RWPE2 (cell line): ENCODE measurements around the gene PUSL1.

Experiments
- ATAC-seq: fragments of 200-7000 bp; cut with Tn5 transposase; 3 replicates; pipeline ENCODE4 v1.9.1; 2021; ENCODE audit warnings: low read depth
- DNase-seq: peaks from one replicate; pipeline ENCODE4 v3.0.0-alpha.2; 2020; ENCODE audit warnings: low spot score
- H3K27ac ChIP-seq: fragments of 450-650 bp; 2 replicates; pipeline ENCODE4 v1.5.1; 2017; ENCODE audit warnings: mild to moderate bottlenecking; ENCODE audit not compliant: poor library complexity, severe bottlenecking
- H3K27me3 ChIP-seq: fragments of 250-450 bp; sonication (Bioruptor Pico); 2 replicates; pipeline ENCODE4 v1.5.1; 2021; ENCODE audit warnings: mild to moderate bottlenecking, moderate library complexity; ENCODE audit not compliant: insufficient read depth, poor library complexity, severe bottlenecking
- H3K36me3 ChIP-seq: fragments of 250-450 bp; sonication (Bioruptor Pico); 2 replicates; pipeline ENCODE4 v1.5.1; 2020; ENCODE audit warnings: low read depth, mild to moderate bottlenecking, moderate library complexity
- H3K4me1 ChIP-seq: fragments of 250-450 bp; sonication (Bioruptor Pico); 2 replicates; pipeline ENCODE4 v1.5.1; 2021; ENCODE audit warnings: mild to moderate bottlenecking, moderate library complexity; ENCODE audit not compliant: insufficient read depth, poor library complexity, severe bottlenecking
- H3K4me3 ChIP-seq: fragments of 250-450 bp; sonication (Bioruptor Pico); 2 replicates; pipeline ENCODE4 v1.5.1; 2021; ENCODE audit warnings: mild to moderate bottlenecking, moderate library complexity; ENCODE audit not compliant: severe bottlenecking
- H3K9me3 ChIP-seq: fragments of 250-450 bp; sonication (Bioruptor Pico); 2 replicates; pipeline ENCODE4 v1.5.1; 2021; ENCODE audit warnings: mild to moderate bottlenecking, moderate library complexity; ENCODE audit not compliant: severe bottlenecking
- TF ChIP-seq, protein P1 (sequence below): fragments of 450-650 bp; IDR thresholded peaks from one replicate; pipeline ENCODE4 v1.5.1; 2017; ENCODE audit warnings: mild to moderate bottlenecking, moderate library complexity; ENCODE audit not compliant: poor library complexity, severe bottlenecking

PUSL1 gene

DNA sequence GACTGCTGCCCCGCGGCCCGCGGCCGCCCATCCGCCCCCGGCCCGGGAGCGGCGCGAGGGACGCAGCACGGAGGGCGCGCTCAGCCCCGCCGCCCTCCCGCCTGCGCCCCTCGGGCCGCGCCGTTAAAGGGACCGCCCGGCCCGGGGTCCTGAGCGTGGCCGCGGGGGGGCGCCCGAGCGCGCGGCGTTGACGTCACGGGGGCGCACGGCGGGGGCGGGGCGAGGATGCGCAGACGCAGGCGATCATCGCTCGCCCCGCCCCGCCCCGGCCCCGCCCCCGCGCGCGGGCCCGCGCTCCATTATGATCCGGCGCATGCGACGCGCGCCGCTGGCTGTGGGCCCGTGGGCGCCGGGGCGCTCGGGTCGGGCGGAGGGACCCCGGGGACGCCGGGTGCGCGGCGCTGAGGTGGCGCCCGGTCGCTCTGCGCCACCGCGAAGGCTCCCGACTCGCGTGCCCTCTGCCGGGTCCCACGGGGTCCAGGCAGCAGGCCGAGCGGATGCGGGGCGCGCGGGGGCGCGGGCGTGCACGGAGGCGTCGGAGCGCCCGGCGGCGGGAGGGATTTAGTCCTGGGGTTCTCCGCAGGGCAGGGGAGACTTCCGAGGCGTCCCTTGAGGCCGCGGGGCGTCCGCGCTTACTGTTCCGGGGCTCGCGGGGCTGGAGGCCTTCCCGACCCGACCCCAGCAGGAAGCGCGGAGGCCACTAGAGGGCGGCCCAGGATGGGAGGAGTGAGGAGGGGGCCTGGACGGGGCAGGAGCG, 41.0 kb downstream of the PUSL1 start, which contains the start of gene DVL1:
DVL1 (minus strand) TSS at position 163 of the 757 bp plus-strand sequence. CDS start 353 bp downstream, outside the sequence.
- H3K4me3 ChIP-seq, result peak within 1 kb of the TSS; percentile 90
- H3K36me3 ChIP-seq, result no peaks in the 10 kb centered on the region
- peaks cover 23% of the 10 kb centered on the region for H3K4me1 ChIP-seq
- H3K27ac ChIP-seq, result peak within 1 kb of the TSS; percentile 98
- ATAC-seq, result no peak
- TF ChIP-seq, protein P1, sequence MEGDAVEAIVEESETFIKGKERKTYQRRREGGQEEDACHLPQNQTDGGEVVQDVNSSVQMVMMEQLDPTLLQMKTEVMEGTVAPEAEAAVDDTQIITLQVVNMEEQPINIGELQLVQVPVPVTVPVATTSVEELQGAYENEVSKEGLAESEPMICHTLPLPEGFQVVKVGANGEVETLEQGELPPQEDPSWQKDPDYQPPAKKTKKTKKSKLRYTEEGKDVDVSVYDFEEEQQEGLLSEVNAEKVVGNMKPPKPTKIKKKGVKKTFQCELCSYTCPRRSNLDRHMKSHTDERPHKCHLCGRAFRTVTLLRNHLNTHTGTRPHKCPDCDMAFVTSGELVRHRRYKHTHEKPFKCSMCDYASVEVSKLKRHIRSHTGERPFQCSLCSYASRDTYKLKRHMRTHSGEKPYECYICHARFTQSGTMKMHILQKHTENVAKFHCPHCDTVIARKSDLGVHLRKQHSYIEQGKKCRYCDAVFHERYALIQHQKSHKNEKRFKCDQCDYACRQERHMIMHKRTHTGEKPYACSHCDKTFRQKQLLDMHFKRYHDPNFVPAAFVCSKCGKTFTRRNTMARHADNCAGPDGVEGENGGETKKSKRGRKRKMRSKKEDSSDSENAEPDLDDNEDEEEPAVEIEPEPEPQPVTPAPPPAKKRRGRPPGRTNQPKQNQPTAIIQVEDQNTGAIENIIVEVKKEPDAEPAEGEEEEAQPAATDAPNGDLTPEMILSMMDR, result peak; percentile 63
- no peak for DNase-seq
- H3K27me3 ChIP-seq, result no peaks in the 10 kb centered on the region
- H3K9me3 ChIP-seq, result no peaks in the 10 kb centered on the region

DNA sequence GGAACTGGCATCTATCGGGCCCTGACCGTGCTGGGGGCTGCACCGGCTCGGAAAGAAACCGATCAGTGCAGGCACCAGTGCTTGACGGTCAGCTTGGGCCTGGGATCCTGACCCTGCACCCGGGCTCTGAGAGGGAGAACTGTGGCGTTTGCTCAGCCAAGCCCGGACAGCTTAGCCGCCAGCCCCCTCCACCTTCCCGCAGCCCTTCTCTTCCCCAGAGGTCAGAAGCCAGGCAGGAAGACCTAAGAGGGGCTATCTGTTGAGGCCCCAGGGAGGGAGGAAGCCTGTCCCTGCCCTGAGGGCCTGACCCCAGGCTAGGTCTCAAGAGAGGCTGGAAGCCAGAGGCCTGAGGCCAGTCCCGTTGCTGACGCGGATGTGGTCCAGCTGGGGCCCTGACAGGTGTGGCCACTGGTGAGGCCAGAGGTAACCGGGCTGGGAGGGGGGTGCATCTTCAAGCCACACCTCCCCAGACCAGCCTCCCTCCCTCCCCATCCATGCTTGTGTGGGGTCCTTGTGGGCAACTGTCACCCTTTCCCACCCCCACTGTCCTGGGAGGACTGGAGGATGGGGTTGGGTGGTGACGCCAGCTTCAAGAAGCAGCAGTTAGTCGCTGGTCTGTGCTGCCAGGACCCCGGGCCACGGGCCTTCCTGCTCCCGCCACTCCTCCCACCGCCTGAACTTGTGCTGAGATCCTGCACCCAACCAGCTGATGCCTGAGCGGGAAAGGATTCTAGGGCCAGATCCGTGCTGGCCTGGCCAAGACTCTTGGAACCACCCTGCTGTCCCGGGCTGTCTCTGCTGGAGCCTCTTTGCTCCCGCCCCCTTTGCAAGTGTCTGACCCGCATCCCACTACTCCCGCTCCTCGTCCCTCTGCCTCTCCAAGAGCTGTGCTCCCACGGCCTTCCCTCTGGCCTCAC, 43.4 kb downstream of the PUSL1 start:
- peaks cover 4% of the 10 kb centered on the region for H3K4me1 ChIP-seq
- ATAC-seq (peak; percentile 16; the same call in 1 of the 3 replicates), DNase-seq (peak; percentile 78)
- TF ChIP-seq, protein P1, result no peak
- H3K27me3 ChIP-seq, result no peaks in the 10 kb centered on the region
- peak overlapping the region; percentile 21 for H3K27ac ChIP-seq
- H3K36me3 ChIP-seq, result no peaks in the 10 kb centered on the region
- H3K9me3 ChIP-seq, result no peaks in the 10 kb centered on the region
- no peak overlapping the region for H3K4me3 ChIP-seq

DNA sequence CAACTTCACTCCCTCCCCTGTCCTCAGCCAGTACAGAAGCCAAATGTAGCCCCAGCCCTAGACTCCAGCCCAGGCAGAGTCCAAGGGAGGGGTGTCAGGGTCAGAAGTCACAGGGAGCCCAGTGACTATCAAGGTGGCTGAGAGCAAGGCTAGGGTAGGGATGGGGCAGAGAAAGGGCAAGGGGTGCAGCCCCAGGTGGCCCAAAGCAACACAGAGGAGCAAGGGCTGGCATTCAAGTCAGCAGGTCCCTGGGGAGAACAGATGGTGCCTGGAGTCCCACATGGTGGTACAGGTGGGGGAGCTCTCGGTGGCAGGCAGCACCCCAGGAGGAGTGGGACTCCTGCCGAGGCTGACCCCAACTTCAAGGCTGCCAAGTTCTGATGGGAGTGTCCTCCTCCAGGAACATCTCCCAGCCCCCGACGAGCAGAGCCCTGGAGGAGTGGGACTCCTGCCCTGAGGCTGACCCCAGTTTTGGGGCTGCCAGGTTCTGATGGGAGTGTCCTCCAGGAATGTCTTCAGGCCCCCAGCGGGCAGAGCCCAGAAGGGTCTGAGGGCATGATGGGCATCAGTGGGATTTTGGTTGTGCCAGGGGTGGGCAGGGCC, 44.5 kb downstream of the PUSL1 start:
- H3K27me3 ChIP-seq, result no peaks in the 10 kb centered on the region
- H3K36me3 ChIP-seq, result no peaks in the 10 kb centered on the region
- no peak overlapping the region for H3K4me3 ChIP-seq
- peak overlapping the region; percentile 21 for H3K27ac ChIP-seq
- ATAC-seq (no peak), DNase-seq (peak; percentile 60)
- TF ChIP-seq, protein P1, result no peak
- no peaks in the 10 kb centered on the region for H3K9me3 ChIP-seq
- H3K4me1 ChIP-seq, result peaks cover 4% of the 10 kb centered on the region

DNA sequence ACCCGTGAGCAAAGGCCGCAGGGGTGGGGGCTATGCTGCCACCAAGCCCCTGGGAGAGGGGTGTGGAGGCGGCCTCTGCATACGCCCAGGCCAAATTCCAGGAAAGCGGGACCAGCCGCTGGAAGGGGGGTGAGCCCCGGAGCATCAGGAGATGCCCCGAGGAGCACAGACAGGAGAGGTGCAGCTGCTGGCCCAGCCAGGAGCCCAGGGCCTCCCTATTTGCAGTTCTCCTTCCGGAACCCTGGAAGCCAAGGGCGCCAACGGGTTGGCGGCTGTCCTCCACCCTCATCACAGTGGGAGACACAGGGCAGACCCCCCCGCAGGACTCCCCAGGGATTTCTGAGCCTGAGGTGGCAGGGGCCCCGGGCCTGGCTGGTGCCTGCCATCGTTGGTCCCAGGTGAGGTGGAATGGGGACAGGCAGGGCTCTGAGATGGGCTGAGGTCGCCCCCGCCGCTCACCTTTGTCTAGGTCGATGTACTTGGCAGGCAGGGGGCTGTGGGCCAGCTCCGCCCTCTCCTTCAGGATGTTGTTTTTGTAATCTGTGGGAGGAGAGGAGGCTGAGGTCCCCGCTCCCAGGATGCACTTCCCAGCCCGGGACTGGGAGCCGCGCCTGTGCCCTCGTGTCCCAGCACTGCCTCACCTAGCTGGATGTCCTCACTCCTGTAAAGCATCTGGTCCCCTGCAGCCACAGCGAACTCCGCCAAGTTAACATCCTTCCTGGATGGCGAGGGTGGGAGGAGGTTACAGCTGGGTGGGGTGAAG, 45.2 kb downstream of the PUSL1 start:
- Histone ChIP-seq H3K4me3 (no peak overlapping the region), H3K27ac (peak overlapping the region; percentile 21), H3K9me3 (no peaks in the 10 kb centered on the region), H3K36me3 (no peaks in the 10 kb centered on the region), H3K27me3 (no peaks in the 10 kb centered on the region), H3K4me1 (peaks cover 4% of the 10 kb centered on the region)
- TF ChIP-seq, protein P1, result no peak
- ATAC-seq (peak; percentile 17; the same call in 2 of the 3 replicates), DNase-seq (peak; percentile 57)
